WI38 (cell line): ENCODE results near the gene RNASEH2B.

Source experiments
- H3K4me3 ChIP-seq: 2 replicates; pipeline ENCODE4 v1.5.1; 2011; ENCODE audit warnings: low read depth, mild to moderate bottlenecking, control low read depth, low read length
- TF ChIP-seq, protein P1 (sequence below): IDR thresholded peaks from 2 replicates; pipeline ENCODE4 v1.5.1; 2012; ENCODE audit warnings: low read depth, mild to moderate bottlenecking, control low read depth, low read length

The RNASEH2B gene

GRCh38 chr13:50979187-50979586 is 69.6 kb downstream of the RNASEH2B start:
- no peak overlapping the region for H3K4me3 ChIP-seq
- TF ChIP-seq, protein P1, sequence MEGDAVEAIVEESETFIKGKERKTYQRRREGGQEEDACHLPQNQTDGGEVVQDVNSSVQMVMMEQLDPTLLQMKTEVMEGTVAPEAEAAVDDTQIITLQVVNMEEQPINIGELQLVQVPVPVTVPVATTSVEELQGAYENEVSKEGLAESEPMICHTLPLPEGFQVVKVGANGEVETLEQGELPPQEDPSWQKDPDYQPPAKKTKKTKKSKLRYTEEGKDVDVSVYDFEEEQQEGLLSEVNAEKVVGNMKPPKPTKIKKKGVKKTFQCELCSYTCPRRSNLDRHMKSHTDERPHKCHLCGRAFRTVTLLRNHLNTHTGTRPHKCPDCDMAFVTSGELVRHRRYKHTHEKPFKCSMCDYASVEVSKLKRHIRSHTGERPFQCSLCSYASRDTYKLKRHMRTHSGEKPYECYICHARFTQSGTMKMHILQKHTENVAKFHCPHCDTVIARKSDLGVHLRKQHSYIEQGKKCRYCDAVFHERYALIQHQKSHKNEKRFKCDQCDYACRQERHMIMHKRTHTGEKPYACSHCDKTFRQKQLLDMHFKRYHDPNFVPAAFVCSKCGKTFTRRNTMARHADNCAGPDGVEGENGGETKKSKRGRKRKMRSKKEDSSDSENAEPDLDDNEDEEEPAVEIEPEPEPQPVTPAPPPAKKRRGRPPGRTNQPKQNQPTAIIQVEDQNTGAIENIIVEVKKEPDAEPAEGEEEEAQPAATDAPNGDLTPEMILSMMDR = no peak

- TF ChIP-seq, protein P1 = no peak
- no peak overlapping the region for H3K4me3 ChIP-seq
Observed at GRCh38 chr13:50981686-50982085, 72.1 kb downstream of the RNASEH2B start.

DNA sequence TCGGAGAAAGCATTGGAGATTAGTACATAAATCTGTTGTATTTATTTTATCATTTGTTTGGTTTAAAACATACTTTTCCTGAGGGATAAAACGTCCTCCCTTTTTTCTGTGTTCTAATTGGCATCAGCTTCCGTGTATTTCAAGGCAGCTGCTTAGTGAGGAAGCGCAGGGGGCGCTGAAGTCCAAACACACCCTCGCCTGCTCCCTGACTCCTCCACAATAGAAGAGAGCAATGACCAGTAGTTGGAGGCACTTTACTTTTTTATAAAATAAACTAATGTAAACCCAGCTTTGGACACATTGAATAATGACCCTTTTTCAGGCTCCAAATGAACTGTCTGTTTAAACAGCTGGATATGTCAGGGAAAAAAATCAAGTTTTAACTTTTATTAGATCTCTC is 79.9 kb downstream of the RNASEH2B start:
- H3K4me3 ChIP-seq = no peak overlapping the region
- TF ChIP-seq, protein P1 = no peak

DNA sequence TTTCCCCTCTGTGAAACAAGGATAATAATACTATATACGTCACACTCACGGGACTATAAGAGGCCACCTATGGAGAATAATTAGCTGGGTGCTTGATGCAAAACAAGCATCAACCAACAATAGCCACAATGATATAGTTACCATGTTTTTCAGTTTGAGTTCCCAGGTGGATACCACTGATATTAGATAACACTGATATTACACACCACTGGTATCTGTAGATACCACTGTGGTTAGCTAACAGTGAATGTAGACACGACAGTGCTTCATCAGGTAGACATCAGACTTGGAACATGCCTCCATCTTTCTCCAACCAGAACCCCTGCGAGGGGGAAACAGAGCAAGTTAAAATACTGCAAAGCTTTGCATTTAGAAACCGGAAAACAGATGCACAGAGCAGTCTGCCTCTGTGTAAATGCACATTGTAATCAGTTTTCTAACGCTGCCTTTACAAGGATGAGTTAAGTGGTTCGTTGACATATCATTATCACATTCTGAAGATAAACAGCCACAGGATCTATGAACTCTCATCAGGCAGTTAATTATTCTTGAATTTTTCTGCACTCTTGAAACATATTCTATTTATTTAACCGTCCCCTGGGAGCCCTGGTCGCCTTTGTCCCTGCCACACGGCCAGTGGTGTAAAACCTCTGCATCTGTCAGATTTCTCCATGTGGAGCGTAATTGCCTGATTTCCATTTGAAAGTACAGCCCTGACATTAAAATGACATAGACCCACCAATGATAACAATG is 80.7 kb downstream of the RNASEH2B start:
- TF ChIP-seq, protein P1 = no peak
- no peak overlapping the region for H3K4me3 ChIP-seq

DNA sequence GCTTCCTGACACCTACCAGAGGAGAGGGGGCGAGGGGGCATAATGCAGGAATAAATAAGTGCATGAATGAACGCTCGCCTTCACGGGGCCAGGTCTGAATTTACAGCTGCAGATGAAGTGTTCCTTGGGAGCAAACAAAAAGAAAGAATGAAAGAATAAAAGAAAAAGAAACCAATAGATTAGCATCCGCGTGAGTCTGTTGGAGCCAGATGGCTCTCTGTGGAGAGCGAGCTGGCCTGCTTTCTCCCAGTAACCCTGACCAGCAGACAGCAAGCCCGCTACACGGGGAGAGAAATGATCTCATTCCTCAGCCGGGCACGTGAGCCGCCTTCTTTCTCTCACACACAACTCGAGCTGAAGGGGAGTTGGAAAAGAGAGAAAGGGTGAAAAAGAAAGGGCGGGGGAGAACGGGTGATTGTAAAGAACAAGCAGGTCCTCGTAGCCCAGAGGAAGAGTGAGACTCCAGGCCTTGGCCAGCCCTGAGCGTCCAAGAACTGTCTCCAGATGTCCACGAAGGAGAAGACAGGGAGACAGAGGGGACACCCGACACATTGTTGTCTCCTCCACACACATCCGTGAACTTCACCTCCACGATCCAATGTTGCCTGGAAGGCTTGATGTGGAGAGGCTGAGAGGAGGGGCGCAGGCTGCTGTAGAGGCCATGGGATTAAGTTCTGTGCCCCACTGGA is 81.4 kb downstream of the RNASEH2B start:
- no peak overlapping the region for H3K4me3 ChIP-seq
- TF ChIP-seq, protein P1 = no peak

DNA sequence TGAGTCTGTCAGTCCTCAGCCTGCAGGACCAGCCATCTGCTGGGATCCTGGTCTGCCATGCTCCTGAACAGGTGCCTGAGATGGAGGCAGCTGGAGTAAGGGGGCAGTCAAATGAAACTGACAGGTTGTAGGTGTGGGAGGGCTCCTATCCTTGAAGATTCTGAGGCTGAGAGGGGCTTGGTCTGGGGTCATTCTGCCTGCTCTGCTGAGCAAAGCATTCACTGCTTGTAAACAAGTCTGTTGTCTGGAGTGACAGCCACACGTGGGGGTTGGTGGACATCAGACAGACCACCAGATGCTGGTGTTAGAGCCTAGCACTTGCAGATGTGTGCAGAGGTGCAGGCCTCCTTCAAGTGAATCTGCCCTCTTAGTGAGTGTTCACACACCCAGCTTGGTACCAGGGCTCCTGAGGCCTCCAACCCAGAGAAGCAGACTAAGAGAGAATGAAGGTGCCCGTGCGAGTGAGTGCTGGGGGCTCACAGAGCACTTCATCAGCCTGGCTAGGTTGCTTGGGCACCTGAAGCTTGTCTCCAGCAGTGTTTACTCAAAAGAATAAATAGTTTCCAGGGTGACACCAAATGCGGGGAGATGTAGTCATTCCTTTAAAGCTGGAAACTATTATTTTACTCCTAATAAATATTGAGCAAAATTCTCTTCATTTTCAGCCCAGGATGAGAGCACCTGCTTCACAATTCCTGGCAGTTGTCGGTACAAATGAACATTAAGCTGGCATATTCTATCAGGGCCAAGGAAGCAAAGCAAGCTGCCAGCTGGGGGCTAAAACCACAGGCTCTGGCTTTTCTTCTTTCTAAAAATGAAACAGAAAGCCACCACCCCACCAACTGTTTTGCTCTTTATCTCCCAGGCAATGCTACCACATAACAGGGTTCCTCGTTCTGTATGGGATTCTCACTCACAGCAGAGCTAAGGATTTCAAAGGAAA is 82.3 kb downstream of the RNASEH2B start:
- H3K4me3 ChIP-seq = no peak overlapping the region
- TF ChIP-seq, protein P1 = no peak
